Neural cell (in vitro differentiated cells): ENCODE data around the gene BCL2L12.

Experiments used
- EP300 ChIP-seq: fragments of 450-650 bp; conservative IDR thresholded peaks from 2 replicates; pipeline ENCODE4 v1.6.1; 2014; ENCODE audit warnings: antibody characterized with exemption, mild to moderate bottlenecking, moderate library complexity; ENCODE audit not compliant: poor library complexity, severe bottlenecking
- EZH2 ChIP-seq: fragments of 200-600, 300-800 bp; shearing (Covaris generic), sonication (generic); IDR thresholded peaks from 2 replicates; pipeline ENCODE4 v1.6.1; 2014; ENCODE audit warnings: antibody characterized with exemption, low read length, borderline replicate concordance, mild to moderate bottlenecking; ENCODE audit not compliant: insufficient read depth, poor library complexity, severe bottlenecking
- MXI1 ChIP-seq: fragments of 450-650 bp; conservative IDR thresholded peaks from 2 replicates; pipeline ENCODE4 v1.6.1; 2014; ENCODE audit warnings: antibody characterized with exemption, mild to moderate bottlenecking; ENCODE audit not compliant: poor library complexity, severe bottlenecking
- POLR2AphosphoS5 ChIP-seq: IDR thresholded peaks from 2 replicates; pipeline ENCODE4 v1.6.1; 2012
- RAD21 ChIP-seq: fragments of 450-650 bp; conservative IDR thresholded peaks from 2 replicates; pipeline ENCODE4 v1.6.1; 2014; ENCODE audit warnings: antibody characterized with exemption, mild to moderate bottlenecking, moderate library complexity
- SMC3 ChIP-seq: fragments of 450-650 bp; conservative IDR thresholded peaks from 2 replicates; pipeline ENCODE4 v1.6.1; 2014; ENCODE audit warnings: antibody characterized with exemption, mild to moderate bottlenecking, moderate library complexity; ENCODE audit not compliant: poor library complexity
- TAF1 ChIP-seq: IDR thresholded peaks from 2 replicates; pipeline ENCODE4 v1.6.1; 2012; ENCODE audit warnings: low read depth
- TF ChIP-seq, protein P1 (sequence below): fragments of 450-650 bp; IDR thresholded peaks from 2 replicates; pipeline ENCODE4 v1.5.1; 2014; ENCODE audit warnings: antibody characterized with exemption, mild to moderate bottlenecking, moderate library complexity; ENCODE audit not compliant: poor library complexity, severe bottlenecking
- TF ChIP-seq, protein P2 (sequence below): IDR thresholded peaks from 2 replicates; pipeline ENCODE4 v1.6.1; 2012; ENCODE audit warnings: borderline replicate concordance

DNA sequence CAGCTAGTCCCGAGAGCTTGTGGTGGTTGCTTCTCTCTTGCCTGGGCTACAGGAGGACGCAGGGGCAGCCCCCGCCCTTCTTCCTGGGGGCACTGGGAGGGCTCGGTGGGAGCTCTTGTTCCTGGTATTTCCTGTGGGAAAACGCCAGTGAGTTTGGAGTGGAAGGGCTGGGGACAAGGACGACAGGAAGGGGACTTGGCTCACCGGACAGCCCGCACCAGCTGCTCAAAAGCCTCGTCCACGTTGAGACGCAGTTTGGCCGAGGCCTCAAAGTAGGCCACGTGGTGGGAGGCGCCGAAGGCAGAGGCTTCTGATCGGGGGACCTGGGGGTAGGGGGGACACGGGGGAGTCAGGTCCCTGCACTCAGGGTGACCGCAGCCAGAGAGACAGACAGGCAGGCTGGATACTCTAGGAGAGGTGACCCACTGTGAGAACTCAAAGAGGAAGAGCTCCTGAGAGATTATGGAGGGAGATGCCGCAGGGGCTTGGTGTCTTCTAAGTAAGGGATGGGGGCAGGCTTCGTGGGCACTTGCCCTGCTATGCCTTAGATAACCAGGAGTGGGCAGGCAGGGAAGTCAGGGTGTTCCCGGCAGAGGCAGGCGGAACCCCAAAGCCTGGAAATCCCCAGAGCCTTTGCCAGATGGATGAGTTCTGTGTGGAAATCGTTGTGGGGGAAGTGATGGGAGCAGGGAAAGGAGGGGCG lies 30.1 kb upstream of the BCL2L12 start:
- TF ChIP-seq, protein P1, sequence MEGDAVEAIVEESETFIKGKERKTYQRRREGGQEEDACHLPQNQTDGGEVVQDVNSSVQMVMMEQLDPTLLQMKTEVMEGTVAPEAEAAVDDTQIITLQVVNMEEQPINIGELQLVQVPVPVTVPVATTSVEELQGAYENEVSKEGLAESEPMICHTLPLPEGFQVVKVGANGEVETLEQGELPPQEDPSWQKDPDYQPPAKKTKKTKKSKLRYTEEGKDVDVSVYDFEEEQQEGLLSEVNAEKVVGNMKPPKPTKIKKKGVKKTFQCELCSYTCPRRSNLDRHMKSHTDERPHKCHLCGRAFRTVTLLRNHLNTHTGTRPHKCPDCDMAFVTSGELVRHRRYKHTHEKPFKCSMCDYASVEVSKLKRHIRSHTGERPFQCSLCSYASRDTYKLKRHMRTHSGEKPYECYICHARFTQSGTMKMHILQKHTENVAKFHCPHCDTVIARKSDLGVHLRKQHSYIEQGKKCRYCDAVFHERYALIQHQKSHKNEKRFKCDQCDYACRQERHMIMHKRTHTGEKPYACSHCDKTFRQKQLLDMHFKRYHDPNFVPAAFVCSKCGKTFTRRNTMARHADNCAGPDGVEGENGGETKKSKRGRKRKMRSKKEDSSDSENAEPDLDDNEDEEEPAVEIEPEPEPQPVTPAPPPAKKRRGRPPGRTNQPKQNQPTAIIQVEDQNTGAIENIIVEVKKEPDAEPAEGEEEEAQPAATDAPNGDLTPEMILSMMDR, result no peak
- TF ChIP-seq POLR2AphosphoS5 (no peak), MXI1 (no peak), TAF1 (no peak), EZH2 (no peak), RAD21 (no peak), SMC3 (no peak), EP300 (no peak)
- TF ChIP-seq, protein P2, sequence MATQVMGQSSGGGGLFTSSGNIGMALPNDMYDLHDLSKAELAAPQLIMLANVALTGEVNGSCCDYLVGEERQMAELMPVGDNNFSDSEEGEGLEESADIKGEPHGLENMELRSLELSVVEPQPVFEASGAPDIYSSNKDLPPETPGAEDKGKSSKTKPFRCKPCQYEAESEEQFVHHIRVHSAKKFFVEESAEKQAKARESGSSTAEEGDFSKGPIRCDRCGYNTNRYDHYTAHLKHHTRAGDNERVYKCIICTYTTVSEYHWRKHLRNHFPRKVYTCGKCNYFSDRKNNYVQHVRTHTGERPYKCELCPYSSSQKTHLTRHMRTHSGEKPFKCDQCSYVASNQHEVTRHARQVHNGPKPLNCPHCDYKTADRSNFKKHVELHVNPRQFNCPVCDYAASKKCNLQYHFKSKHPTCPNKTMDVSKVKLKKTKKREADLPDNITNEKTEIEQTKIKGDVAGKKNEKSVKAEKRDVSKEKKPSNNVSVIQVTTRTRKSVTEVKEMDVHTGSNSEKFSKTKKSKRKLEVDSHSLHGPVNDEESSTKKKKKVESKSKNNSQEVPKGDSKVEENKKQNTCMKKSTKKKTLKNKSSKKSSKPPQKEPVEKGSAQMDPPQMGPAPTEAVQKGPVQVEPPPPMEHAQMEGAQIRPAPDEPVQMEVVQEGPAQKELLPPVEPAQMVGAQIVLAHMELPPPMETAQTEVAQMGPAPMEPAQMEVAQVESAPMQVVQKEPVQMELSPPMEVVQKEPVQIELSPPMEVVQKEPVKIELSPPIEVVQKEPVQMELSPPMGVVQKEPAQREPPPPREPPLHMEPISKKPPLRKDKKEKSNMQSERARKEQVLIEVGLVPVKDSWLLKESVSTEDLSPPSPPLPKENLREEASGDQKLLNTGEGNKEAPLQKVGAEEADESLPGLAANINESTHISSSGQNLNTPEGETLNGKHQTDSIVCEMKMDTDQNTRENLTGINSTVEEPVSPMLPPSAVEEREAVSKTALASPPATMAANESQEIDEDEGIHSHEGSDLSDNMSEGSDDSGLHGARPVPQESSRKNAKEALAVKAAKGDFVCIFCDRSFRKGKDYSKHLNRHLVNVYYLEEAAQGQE, result no peak
